GDM1 (cell line): ENCODE measurements around the gene FBN3.
"Not testable (repeated sequence)": the region's sequence is repeated elsewhere in the genome, so short reads cannot be mapped to it uniquely, and the experiment has no call there.

Experiments used
- DNase-seq: peaks from one replicate; lab custom pipeline; 2025; lab: John Stamatoyannopoulos, UW

Gene FBN3

DNA sequence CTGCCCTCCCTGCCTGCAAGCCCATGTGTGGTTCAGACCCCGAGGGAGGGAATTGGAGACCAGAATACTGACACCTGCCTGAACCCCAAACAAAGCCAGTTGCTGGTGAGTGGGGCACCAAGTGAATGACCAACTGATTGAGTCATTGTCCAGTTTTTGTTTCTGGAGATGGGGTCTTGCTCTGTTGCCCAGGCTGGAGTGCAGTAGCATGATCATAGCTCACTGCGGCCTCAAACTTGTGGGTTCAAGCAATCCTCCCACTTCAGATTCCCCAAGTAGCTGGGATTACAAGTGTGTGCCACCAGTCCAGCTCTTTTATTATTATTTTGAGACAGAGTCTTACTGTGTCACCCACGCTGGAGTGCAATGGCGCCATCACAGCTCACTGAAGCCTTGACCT lies 92.9 kb downstream of the FBN3 start:
- DNase-seq = no peak

DNA sequence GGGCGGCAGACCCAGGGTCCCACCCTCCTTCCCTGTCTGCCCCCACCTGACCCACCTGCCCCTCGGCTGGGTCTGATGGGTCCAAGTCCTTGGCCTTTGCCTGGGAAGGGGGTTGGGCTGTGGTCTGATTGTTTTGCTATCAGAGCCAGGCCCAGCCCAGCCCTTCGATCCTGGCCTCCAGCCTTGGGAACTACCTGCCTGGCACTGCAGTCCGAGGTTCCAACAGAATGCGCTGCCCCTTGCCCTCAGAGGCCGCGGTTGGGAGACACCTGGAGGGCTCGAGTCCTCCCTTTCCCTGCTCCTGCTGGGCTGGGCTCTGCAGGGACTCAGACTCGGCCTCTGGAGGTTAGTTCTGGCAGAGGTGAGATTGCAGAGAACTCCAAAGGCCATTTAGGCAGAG lies 95.2 kb downstream of the FBN3 start:
- DNase-seq = no peak

- no peak for DNase-seq
Observed at GRCh38 chr19:8052464-8052859, 96.9 kb downstream of the FBN3 start, which contains the start of gene CCL25. Gene CCL25, plus strand, starts transcription at chr19:8052760. Its CDS starts 290 bp downstream, at chr19:8053050.

DNA sequence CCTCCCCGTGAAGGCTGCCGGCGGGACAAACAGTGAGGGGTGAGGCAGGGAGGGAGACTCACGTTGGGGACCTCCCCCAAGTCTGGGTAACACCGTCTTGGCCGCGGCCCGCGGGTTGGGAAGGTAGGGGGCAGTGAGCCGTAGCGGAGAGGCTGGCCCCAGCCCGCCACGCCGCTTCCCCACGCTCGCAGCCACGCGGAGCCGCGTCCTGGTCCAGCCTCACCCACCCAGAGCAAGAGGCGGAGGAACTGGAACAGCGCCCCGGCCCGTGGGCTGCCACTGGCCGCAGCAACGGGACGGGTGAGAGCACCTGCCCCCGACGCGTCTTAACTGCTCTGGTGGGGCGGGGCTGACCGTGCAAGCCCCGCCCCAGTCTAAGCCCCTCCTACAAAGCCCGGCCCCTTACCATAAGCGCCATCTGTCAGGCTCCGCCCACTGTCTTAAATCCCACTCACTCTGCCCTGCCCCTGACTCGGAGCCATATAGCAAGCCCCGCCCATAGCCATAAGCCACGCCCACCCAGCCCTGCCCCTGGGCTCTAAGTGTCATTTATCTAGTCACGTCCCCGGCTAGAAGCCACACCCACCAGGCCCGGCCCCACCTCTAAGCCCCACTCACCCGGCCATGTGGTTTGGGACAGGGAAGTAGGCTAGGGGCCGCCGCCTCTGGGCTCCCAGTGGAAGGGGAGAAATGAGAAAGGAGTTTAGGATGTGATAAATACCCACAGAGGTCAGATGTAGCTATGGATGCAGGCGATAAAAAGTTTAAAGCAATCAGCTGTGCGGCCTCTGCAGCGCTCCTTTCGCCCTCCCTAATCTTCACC lies 98.9 kb downstream of the FBN3 start:
- peak; percentile 94 for DNase-seq

DNA sequence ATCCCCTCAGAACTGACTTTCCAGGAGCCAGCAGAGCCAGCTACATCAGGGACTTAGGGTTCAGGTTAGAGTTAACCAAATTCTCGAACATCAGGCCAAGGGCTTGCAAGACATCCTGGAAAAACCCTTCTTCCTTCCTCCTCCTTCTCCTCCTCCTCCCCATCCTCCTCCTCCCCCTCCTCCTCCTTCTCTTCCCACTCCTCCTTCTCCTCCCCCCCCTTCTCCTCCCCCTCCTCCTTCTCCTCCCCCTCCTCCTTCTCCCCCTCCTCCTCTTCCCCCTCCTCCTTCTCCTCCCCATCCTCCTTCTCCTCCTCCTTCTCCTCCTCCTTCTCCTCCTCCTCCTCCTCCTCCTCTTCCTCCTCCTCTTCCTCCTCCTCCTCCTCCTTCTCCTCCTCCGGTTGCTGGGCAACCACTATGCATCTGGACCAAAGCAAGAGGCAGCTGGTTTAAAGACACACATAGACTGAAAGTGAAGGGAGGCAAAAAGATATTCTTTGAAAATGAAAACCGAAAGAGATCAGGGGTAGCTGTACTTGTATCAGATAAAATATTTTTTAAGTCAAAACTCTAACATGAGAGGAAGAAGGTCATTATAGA lies 102.7 kb downstream of the FBN3 start:
- no peak for DNase-seq

DNA sequence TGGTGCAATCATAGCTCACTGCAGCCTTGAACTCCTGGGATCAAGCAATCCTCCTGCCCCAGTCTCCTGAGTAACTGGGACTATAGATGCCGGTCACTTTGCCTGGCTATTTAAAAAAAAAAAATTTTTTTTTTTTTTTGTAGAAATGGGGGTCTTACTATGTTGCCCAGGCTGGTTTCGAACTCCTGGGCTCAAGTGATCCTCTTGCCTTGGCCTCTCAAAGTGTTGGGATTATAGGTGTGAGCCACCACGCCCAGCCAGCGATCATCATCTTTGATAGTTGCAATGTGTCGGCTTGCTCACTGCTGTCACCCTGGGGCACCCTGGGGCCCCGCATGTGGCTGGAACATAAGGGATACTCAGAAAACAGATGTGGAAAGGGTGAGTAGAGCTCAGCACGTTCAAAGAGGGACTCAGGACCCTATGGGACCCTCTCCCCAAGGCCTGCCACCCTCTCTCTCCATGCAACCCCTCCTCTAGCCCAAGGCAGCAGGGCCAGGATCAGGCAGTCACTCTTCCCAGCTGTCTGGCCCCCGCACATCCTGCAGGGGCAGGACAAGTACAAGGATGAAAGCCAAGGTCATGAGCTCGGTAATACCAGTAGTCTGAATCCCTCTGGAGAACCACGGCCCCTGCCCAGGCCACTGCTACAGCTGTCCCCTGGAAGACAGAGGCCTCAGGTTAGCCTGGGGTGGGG lies 103.4 kb downstream of the FBN3 start:
- DNase-seq = no peak

DNA sequence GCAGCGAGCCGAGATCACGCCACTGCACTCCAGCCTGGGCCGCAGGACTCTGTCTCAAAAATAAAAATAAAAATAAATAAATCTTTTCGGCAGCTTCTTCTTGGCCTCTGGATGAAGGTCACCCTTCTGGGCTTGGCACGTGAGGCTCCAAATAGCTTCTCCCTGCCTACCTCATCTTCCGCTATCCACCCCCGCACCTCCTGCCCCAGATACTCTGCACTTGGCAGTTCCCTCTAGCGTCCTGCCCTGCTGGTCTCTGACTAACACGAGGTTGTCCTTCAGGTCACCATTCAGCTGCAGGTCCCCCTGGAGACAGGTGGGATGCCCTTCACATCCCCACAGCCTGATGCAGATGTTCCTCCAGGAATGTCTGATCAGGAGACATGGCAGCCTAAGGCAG lies 105.4 kb downstream of the FBN3 start:
- DNase-seq = no peak

GRCh38 chr19:8042900-8043299 lies 106.5 kb downstream of the FBN3 start:
- no peak for DNase-seq

DNA sequence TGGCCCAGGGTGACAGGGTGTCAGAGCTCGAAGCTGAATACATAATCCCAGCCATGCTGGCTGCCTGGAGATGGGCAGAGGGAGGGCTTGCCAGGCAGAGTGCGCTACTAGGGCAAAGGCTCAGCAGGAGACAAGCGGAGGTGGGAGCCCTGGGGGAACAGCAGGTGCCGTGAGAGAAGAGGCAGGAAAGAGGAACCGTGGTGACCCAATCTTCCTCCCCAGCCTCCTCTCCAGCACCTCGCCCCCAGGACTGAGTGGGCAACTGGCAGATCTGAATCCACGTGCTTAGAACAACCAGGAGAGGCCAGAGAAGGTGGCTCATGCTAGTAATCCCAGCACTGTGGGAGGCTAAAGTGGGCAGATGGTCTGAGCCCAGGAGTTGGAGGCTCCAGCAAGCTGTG lies 107.9 kb downstream of the FBN3 start:
- DNase-seq = no peak

GRCh38 chr19:8039231-8039630 lies 110.2 kb downstream of the FBN3 start:
- DNase-seq = no peak

GRCh38 chr19:8038815-8039214 lies 110.6 kb downstream of the FBN3 start:
- DNase-seq = no peak

DNA sequence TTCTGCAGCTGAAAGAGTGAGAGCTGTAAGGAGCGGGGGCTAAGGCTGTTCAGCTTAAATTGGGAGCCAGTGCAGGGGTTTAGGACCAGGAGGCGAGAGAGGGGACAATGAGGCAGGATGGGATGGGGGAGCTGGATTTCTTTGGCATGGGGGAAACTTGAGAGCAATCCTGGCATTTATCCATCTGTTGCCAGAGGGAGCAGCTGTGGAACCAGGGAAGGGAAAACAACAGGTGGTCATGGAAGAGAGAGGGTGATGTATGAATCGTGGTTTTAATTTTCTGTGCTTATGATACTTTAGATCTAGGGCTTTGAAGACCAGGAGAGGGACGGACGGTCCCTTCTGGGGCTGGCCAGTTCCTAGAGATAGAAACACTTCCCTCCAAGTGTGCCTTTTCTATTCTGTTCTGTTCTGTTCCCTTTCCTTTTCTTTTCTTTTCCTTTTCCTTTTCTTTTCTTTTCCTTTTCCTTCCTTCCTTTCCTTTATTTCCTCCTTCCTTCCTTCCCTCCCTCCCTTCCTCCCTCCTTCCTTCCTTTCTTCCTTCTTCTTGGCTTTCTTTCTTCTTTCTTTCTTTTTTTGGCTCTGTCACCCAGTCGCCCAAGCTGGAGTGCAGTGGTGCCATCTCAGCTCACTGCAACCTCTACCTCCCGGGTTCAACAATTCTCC lies 112.8 kb downstream of the FBN3 start:
- no peak for DNase-seq

GRCh38 chr19:8034178-8034525 lies 115.2 kb downstream of the FBN3 start:
- DNase-seq = no peak

DNA sequence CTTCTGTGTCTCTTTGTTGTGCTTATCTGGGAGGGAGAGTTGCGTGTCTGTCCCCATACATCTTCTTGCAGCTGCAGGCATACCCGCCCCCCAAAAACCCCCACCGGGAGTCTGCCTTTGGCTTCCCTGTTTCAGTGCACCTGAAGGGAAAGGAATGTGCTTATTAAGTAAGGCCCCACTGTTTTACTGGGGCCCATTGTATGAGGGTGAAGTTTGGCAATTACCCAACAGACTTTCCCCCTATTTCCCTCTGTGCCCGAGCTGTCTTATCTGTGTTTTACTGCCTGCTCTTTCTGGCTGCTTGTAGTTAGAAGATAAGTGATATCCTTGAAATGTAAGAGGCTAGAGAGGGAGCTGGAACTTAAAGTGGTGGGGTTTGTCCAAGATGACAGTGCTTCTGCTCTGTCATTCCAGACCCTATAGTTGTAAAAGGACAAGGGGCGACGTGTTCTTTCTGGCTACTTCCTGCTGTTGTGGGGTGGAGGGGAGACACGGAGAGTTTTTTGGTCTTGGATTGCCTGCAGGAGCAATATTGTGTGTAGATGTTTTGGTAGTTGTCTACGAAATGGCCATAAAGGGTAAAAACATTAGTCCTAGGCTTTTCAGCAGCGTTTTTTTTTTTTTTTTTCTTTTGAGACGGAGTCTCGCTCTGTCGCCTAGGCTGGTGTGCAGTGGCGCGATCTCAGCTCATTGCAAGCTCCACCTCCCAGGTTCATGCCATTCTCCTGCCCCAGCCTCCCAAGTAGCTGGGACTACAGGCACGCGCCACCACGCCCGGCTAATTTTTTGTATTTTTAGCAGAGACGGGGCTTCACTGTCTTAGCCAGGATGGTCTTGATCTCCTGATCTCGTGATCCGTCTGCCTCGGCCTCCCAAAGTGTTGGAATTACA lies 115.9 kb downstream of the FBN3 start:
- not testable (repeated sequence) for DNase-seq

DNA sequence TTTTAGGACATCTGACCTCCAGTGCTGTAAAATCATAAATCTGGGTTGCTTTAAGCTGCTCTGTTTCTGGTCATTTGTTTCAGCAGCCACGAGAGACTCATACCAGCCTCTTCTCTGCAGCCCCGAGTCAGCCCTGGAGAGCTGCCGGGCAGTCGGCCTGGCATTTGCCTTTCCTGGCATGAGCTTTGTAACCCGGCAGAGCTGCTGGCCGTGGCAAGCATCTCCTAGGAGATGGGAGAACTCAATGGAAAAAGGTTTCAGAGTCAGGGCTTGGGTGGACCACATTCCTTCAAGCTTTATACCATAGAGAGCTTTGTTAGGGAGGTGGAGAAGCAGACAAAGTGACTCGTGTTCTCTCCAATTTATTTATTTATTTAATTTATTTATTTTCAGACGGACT lies 118.4 kb downstream of the FBN3 start:
- DNase-seq = no peak

DNA sequence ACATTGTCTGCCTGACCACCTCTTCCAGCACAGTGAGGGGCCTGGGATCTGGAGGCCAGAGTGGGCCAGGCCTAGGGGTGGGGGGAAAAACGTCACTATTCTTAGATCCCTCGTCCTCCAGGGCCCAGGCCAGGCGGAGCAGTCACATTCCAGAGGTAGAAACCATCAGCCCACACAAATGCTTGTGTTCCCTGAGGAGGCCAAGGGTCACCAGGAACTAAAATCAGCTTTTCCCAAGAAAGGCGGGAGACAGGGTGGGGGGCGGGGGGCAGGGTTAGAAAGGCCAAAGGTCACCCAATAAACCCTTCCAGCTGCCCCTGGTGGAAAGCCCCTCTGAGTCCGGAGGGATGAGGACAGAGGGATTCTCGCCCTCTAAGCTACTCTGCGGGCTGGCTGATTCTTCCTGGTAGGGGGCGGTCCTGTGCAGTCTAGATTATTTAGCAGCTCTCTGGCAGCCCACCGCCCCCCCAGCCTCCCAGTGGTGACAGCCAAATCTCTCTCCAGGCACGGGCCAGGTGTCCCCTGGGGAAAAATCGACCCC lies 120.4 kb downstream of the FBN3 start:
- no peak for DNase-seq

DNA sequence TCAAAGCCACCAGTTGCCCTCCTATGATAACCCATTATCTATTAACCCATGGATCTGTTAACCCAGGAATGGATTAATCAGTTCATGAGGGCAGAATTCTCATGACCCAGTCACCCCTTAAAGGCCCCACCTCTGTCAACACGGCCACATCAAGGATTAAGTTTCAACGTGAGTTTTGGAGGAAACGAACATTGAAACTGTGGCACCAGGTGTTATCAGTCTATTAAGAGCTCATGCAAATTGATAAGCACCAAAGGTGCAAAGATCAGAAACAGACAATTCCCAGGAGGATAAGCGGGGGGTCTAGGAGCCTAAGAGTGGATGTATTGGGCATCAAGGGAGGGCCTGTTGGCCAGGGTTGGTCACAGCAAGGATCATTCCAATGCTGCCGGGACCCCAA lies 124.1 kb downstream of the FBN3 start:
- DNase-seq = no peak

DNA sequence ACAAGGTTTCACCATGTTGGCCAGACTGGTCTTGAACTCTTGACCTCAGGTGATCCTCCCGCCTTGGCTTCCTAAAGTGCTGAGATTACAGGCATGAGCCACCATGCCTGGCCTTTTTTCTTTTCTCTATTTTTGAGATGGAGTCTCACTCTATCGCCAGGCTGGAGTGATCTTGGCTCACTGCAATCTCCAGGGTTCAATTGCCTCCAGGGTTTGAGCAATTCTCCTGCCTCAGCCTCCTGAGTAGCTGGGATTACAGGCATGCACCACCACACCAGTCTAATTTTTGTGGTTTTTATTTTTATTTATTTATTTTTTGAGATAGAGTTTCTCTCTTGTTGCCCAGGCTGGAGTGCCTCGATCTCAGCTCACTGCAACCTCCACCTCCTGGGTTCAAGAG lies 125.1 kb downstream of the FBN3 start:
- not testable (repeated sequence) for DNase-seq

GRCh38 chr19:8023371-8023770 lies 126.0 kb downstream of the FBN3 start:
- no peak for DNase-seq

- no peak for DNase-seq
Observed at GRCh38 chr19:8022275-8022674, 127.1 kb downstream of the FBN3 start.

- no peak for DNase-seq
Observed at GRCh38 chr19:8021374-8021773, 128.0 kb downstream of the FBN3 start.
